K562 (cell line): ENCODE results near the gene POLR2H. TPM values are rescaled to one million over a fixed set of nuclear protein-coding genes. Genes with fewer than 3 reads are reported as not detected.

Experiments
- BDP1 ChIP-seq: IDR thresholded peaks from 3 replicates; pipeline ENCODE4 v1.6.1; 2011; ENCODE audit not compliant: insufficient read length, insufficient read depth
- BRF2 ChIP-seq: IDR thresholded peaks from 3 replicates; pipeline ENCODE4 v1.6.1; 2011; ENCODE audit warnings: borderline replicate concordance, mild to moderate bottlenecking; ENCODE audit not compliant: insufficient read length, insufficient read depth
- HNRNPK ChIP-seq: fragments of 200-400 bp; formaldehyde crosslinking; IDR thresholded peaks from one replicate; pipeline ENCODE4 v1.6.1; 2018; ENCODE audit warnings: mild to moderate bottlenecking, low read depth, low read length; ENCODE audit not compliant: poor library complexity, severe bottlenecking
- SREBF2 ChIP-seq: sonication (generic); formaldehyde crosslinking; IDR thresholded peaks from 2 replicates; pipeline ENCODE4 v1.4.0; 2020; ENCODE audit warnings: mild to moderate bottlenecking, missing genetic modification reagents
- ZNF384 ChIP-seq: IDR thresholded peaks from 2 replicates; pipeline ENCODE4 v1.6.1; 2012; ENCODE audit warnings: low read depth, low read length, improper control_type of control experiment
- ZNF57 ChIP-seq: fragments of 450-650 bp; formaldehyde crosslinking; IDR thresholded peaks from 2 replicates; pipeline ENCODE4 v1.4.0; 2020; ENCODE audit warnings: mild to moderate bottlenecking, moderate library complexity
- ZNF695 ChIP-seq: fragments of 450-650 bp; formaldehyde crosslinking; IDR thresholded peaks from 2 replicates; pipeline ENCODE4 v1.4.0; 2020; ENCODE audit warnings: mild to moderate bottlenecking, moderate library complexity
- ZSCAN29 ChIP-seq: fragments of 450-650 bp; IDR thresholded peaks from 2 replicates; pipeline ENCODE4 v1.6.1; 2017
- polyA plus RNA-seq, 8 experiments: library from polyadenylated mRNA; depleted of rRNA in 4 of 8; stranded (reverse) in 5 of 8; unstranded in 3 of 8; fragments of >200 nt; fragmentation: Nextera tagmentation in 2 of 8; fragmentation: Illumina TruSeq in 1 of 8; extraction: Ambion mirVana in 2 of 8; extraction: Trizol in 1 of 8; gene quantifications; 2 replicates each; pipeline versions ENCODE4 v1.2.1 to v1.2.3, GENCODE V29; 2011 to 2014; ENCODE audit warnings: inconsistent platforms in 1 of 8, missing spikeins in 1 of 8
- total RNA-seq, 7 experiments: library from RNA; depleted of rRNA in 6 of 7; stranded (reverse); fragments of >200 nt in 6 of 7; fragmentation: Illumina TruSeq in 2 of 7; extraction: Trizol in 2 of 7; gene quantifications; 2 replicates each; pipeline versions ENCODE4 v1.2.1 to v1.2.3, GENCODE V29; 2011 to 2021; ENCODE audit warnings: low replicate concordance in 1 of 7
- TF ChIP-seq, protein P1 (sequence below), 2 experiments: fragments of 450-650 bp in 1 of 2; sonication (generic) in 1 of 2; formaldehyde crosslinking in 1 of 2; IDR thresholded peaks; 2 replicates each; pipeline versions ENCODE4 v1.7.1 to v1.9.0; 2016 to 2022; ENCODE audit warnings: inconsistent platforms in 1 of 2, mild to moderate bottlenecking in 1 of 2, missing genetic modification reagents in 1 of 2
- TF ChIP-seq, protein P2 (sequence below): sonication (generic); formaldehyde crosslinking; IDR thresholded peaks from 2 replicates; pipeline ENCODE4 v1.5.0; 2020; ENCODE audit warnings: missing genetic modification reagents
- TF ChIP-seq, protein P3 (sequence below): sonication (generic); formaldehyde crosslinking; IDR thresholded peaks from 2 replicates; pipeline ENCODE4 v1.8.1; 2023; ENCODE audit warnings: mild to moderate bottlenecking, missing genetic modification reagents
- TF ChIP-seq, protein P4 (sequence below): sonication (generic); formaldehyde crosslinking; IDR thresholded peaks from 2 replicates; pipeline ENCODE4 v1.8.1; 2023; ENCODE audit warnings: mild to moderate bottlenecking, missing genetic modification reagents

Gene POLR2H
- total and polyA plus RNA-seq, 9 of the 15 experiments (the other 6 are each of a cell fraction or from before 2014, with no cell fraction given) = 128 to 512 (median 220) TPM

DNA sequence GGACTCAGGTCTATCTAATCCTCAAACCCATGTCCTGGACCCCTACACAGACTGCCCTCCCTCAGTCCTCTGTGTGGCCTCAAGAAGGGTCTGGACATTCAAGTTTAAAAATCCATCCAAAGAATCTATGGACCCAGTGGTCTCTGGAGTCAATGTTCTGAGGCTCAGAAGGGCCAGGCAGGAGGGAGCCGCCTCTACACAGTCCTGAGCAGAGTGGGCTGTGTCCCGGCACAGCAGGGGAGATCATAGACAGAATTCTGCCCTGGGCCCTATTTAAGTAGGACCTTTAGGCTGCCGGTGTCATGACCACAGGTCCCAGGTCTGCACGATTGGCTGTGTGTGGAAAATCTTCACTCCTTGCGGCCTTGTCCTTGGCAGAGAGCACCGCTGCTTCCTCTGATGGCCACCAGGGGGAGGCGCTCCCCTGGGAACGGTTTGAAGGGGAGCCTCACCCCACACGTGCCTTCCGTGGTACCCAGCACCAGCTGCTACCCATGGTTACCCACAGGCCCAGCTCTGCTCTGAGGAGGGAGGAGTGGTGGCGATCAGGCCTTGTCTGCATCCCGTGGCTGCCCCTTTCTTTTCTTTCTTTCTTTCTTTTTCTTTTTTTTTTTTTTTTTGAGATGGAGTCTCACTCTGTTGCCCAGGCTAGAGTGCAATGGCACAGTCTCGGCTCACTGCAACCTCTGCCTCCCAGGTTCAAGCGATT lies 56.3 kb downstream of the POLR2H start (continued):
- TF ChIP-seq, protein P1, sequence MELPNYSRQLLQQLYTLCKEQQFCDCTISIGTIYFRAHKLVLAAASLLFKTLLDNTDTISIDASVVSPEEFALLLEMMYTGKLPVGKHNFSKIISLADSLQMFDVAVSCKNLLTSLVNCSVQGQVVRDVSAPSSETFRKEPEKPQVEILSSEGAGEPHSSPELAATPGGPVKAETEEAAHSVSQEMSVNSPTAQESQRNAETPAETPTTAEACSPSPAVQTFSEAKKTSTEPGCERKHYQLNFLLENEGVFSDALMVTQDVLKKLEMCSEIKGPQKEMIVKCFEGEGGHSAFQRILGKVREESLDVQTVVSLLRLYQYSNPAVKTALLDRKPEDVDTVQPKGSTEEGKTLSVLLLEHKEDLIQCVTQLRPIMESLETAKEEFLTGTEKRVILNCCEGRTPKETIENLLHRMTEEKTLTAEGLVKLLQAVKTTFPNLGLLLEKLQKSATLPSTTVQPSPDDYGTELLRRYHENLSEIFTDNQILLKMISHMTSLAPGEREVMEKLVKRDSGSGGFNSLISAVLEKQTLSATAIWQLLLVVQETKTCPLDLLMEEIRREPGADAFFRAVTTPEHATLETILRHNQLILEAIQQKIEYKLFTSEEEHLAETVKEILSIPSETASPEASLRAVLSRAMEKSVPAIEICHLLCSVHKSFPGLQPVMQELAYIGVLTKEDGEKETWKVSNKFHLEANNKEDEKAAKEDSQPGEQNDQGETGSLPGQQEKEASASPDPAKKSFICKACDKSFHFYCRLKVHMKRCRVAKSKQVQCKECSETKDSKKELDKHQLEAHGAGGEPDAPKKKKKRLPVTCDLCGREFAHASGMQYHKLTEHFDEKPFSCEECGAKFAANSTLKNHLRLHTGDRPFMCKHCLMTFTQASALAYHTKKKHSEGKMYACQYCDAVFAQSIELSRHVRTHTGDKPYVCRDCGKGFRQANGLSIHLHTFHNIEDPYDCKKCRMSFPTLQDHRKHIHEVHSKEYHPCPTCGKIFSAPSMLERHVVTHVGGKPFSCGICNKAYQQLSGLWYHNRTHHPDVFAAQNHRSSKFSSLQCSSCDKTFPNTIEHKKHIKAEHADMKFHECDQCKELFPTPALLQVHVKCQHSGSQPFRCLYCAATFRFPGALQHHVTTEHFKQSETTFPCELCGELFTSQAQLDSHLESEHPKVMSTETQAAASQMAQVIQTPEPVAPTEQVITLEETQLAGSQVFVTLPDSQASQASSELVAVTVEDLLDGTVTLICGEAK (IDR thresholded peaks at IDR 0.05) = no peak
- TF ChIP-seq, protein P1 (CRISPR knock-in tag; IDR thresholded peaks at IDR 0.05) = no peak
- TF ChIP-seq BDP1 = no peak
- no peak for TF ChIP-seq SREBF2 (CRISPR knock-in tag)
- TF ChIP-seq, protein P2, sequence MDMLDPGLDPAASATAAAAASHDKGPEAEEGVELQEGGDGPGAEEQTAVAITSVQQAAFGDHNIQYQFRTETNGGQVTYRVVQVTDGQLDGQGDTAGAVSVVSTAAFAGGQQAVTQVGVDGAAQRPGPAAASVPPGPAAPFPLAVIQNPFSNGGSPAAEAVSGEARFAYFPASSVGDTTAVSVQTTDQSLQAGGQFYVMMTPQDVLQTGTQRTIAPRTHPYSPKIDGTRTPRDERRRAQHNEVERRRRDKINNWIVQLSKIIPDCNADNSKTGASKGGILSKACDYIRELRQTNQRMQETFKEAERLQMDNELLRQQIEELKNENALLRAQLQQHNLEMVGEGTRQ (CRISPR knock-in tag) = peak; percentile 28; the same call in 1 of the 2 replicates
- TF ChIP-seq ZNF695 (CRISPR knock-in tag) = no peak
- no peak for TF ChIP-seq ZNF57 (CRISPR knock-in tag)
- TF ChIP-seq HNRNPK = no peak
- peak; percentile 60 for TF ChIP-seq ZNF384
- no peak for TF ChIP-seq BRF2
- TF ChIP-seq, protein P3, sequence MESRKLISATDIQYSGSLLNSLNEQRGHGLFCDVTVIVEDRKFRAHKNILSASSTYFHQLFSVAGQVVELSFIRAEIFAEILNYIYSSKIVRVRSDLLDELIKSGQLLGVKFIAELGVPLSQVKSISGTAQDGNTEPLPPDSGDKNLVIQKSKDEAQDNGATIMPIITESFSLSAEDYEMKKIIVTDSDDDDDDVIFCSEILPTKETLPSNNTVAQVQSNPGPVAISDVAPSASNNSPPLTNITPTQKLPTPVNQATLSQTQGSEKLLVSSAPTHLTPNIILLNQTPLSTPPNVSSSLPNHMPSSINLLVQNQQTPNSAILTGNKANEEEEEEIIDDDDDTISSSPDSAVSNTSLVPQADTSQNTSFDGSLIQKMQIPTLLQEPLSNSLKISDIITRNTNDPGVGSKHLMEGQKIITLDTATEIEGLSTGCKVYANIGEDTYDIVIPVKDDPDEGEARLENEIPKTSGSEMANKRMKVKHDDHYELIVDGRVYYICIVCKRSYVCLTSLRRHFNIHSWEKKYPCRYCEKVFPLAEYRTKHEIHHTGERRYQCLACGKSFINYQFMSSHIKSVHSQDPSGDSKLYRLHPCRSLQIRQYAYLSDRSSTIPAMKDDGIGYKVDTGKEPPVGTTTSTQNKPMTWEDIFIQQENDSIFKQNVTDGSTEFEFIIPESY (CRISPR knock-in tag) = no peak
- no peak for TF ChIP-seq ZSCAN29
- TF ChIP-seq, protein P4, sequence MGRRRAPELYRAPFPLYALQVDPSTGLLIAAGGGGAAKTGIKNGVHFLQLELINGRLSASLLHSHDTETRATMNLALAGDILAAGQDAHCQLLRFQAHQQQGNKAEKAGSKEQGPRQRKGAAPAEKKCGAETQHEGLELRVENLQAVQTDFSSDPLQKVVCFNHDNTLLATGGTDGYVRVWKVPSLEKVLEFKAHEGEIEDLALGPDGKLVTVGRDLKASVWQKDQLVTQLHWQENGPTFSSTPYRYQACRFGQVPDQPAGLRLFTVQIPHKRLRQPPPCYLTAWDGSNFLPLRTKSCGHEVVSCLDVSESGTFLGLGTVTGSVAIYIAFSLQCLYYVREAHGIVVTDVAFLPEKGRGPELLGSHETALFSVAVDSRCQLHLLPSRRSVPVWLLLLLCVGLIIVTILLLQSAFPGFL (CRISPR knock-in tag) = no peak
